Measurements from ENCODE around the gene IL2RG. TPM values are rescaled to one million over a fixed set of nuclear protein-coding genes. Genes with fewer than 3 reads are reported as not detected.

IL2RG gene
- total and polyA plus RNA-seq, 10 of the 15 experiments (the other 5 are each of a cell fraction or from before 2014, with no cell fraction given): 63.9 to 686 (median 183) TPM

DNA sequence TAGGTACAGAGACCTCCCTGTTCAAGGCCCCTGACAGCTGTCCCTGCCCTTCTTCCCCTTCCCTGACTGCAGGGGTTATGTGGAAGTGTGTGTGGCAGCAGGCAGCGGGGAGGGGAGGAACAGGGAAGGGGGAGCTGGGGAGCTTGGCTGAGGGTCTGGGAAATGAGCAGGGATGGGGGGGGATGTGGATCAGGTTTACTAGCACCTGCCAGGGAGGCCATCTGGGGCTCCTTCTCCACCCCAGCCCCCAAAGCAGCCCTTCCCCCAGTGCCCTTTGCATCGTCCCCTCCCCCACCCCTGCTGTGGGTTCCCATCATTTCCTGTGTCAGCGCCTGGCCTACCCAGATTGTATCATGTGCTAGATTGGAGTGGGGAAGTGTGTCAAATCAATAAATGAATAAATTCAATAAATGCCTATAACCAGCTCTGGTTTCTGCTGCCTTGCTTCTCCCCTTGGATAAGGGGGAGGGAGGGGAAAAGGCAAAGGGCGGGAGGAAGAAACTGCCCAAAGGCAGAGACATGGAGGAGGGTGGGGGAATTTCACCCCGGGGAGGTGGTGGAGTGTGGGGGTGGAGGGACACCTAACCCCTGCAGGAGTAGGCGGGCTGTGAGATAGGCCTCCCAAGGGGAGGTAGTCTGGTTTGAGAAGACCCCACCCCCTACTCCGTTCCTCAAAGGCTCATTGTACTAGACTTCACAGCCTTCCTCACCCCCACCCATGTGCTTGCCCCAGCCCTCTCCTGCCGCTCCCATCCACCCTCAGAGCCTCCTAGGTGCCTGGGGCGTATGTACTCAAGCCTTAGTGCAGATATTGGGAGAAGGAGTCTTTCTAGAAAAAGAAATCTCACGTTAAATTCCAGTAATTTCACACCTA, 8.0 kb downstream of the IL2RG start:
- RAD21 ChIA-PET (ENCODE audit: unreplicated experiment): interaction anchor here (0.6 to 3.3 kb wide), 5 partner anchors 8 to 185 kb away, joined by 3 to 28 read pairs (median 7); partner anchors contain the start of genes IL2RG and MED12
- intact Hi-C loops (cut with micrococcal nuclease; ENCODE audit: unreplicated experiment): loop anchor here (1.0 kb wide), 1 partner anchor 26 kb away; no protein-coding TSS in a partner anchor
- Histone ChIP-seq H3K27ac (ENCODE audit: control insufficient read depth, insufficient read depth) (peak overlapping the region; percentile 61), H3K79me2 (ENCODE audit: control insufficient read depth, insufficient read depth, low read length) (peaks cover 6% of the 10 kb centered on the region; the same call in 1 of the 2 replicates), H3K9ac (ENCODE audit: control insufficient read depth, insufficient read depth, low read length) (peak overlapping the region; percentile 38; the same call in 1 of the 2 replicates), H2AFZ (ENCODE audit: control insufficient read depth, low read depth, low read length) (no peak overlapping the region), H3K4me3 (peak overlapping the region; percentile 42), H3K4me1 (ENCODE audit: control insufficient read depth, insufficient read depth, low read length) (peaks cover 3% of the 10 kb centered on the region; the same call in 1 of the 2 replicates), H4K20me1 (ENCODE audit: control insufficient read depth, insufficient read depth) (no peaks in the 10 kb centered on the region), H3K9me3 (replicated peaks; ENCODE audit: control insufficient read depth, insufficient read depth, low read length) (no peaks in the 10 kb centered on the region; the same call in 2 of the 3 replicates), H3K27me3 (replicated peaks in 1 of 2; ENCODE audit: control insufficient read depth in 2 of 2, insufficient read depth in 2 of 2, low read length in 1 of 2) (no peaks in the 10 kb centered on the region), H3K4me2 (ENCODE audit: control insufficient read depth, insufficient read depth) (peak overlapping the region; percentile 64; the same call in 1 of the 2 replicates), H3K36me3 (ENCODE audit: control insufficient read depth in 2 of 2, insufficient read depth in 2 of 2, low read length in 1 of 2) (no peaks in the 10 kb centered on the region)
- FAIRE-seq (peak; percentile 84), DNase-seq (ENCODE audit: low read depth, low spot score) (no peak), ATAC-seq (peak; percentile 76)
- BruUV-seq (replicated peaks): no TSS peak
- whole genome bisulfite sequencing (ENCODE audit: insufficient coverage, insufficient replicate concordance, low lambda C conversion rate, missing lambda C conversion rate): 6% methylated on average over 8 of the region's 10 CpGs
- POLR2A ChIA-PET: interaction anchor here (0.6 to 5.8 kb wide), 5 partner anchors 9 to 151 kb away, joined by 3 to 60 read pairs (median 4); partner anchors contain the start of genes IL2RG, MED12 and ZMYM3
- SMC1A ChIA-PET (ENCODE audit: uncharacterized antibody, unreplicated experiment): interaction anchor here (0.9 to 6.2 kb wide), 4 partner anchors 8 to 79 kb away, joined by 5 to 46 read pairs (median 31); partner anchors contain the start of genes IL2RG and MED12
- CTCF ChIA-PET: interaction anchor here (1.3 to 5.2 kb wide), 4 partner anchors 9 to 105 kb away, joined by 5 to 82 read pairs (median 44); partner anchors contain the start of gene IL2RG
- in situ Hi-C loops (cut with MboI): no loop called here
- TF ChIP-seq MEF2A (IDR thresholded peaks at IDR 0.05; ENCODE audit: insufficient read depth, low read depth, low read length): no peak
- TF ChIP-seq, protein P1, sequence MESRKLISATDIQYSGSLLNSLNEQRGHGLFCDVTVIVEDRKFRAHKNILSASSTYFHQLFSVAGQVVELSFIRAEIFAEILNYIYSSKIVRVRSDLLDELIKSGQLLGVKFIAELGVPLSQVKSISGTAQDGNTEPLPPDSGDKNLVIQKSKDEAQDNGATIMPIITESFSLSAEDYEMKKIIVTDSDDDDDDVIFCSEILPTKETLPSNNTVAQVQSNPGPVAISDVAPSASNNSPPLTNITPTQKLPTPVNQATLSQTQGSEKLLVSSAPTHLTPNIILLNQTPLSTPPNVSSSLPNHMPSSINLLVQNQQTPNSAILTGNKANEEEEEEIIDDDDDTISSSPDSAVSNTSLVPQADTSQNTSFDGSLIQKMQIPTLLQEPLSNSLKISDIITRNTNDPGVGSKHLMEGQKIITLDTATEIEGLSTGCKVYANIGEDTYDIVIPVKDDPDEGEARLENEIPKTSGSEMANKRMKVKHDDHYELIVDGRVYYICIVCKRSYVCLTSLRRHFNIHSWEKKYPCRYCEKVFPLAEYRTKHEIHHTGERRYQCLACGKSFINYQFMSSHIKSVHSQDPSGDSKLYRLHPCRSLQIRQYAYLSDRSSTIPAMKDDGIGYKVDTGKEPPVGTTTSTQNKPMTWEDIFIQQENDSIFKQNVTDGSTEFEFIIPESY (IDR thresholded peaks at IDR 0.05): no peak
- no peak for TF ChIP-seq ZSCAN29 (IDR thresholded peaks at IDR 0.05)
- no peak for TF ChIP-seq STAT1 (conservative IDR thresholded peaks at IDR 0.05)
- peak; percentile 72 for TF ChIP-seq RUNX3 (IDR thresholded peaks at IDR 0.05; ENCODE audit: low read length)
- no peak for TF ChIP-seq STAT3 (IDR thresholded peaks at IDR 0.05; ENCODE audit: low read depth, low read length)
- peak; percentile 62 for TF ChIP-seq ATF7 (IDR thresholded peaks at IDR 0.05; ENCODE audit: low read depth)
- peak; percentile 69 for TF ChIP-seq MEF2B (IDR thresholded peaks at IDR 0.05; ENCODE audit: partially characterized antibody, poor library complexity, severe bottlenecking)
- TF ChIP-seq, protein P2, sequence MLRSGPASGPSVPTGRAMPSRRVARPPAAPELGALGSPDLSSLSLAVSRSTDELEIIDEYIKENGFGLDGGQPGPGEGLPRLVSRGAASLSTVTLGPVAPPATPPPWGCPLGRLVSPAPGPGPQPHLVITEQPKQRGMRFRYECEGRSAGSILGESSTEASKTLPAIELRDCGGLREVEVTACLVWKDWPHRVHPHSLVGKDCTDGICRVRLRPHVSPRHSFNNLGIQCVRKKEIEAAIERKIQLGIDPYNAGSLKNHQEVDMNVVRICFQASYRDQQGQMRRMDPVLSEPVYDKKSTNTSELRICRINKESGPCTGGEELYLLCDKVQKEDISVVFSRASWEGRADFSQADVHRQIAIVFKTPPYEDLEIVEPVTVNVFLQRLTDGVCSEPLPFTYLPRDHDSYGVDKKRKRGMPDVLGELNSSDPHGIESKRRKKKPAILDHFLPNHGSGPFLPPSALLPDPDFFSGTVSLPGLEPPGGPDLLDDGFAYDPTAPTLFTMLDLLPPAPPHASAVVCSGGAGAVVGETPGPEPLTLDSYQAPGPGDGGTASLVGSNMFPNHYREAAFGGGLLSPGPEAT (IDR thresholded peaks at IDR 0.05; ENCODE audit: low read depth): peak; percentile 70
- TF ChIP-seq RAD51 (IDR thresholded peaks at IDR 0.05): no peak
- no peak for TF ChIP-seq ZNF24 (IDR thresholded peaks at IDR 0.05)
- peak; percentile 36; the same call in 1 of the 2 replicates for TF ChIP-seq TCF12 (IDR thresholded peaks at IDR 0.05; ENCODE audit: low read depth, low read length)
- TF ChIP-seq, protein P3, sequence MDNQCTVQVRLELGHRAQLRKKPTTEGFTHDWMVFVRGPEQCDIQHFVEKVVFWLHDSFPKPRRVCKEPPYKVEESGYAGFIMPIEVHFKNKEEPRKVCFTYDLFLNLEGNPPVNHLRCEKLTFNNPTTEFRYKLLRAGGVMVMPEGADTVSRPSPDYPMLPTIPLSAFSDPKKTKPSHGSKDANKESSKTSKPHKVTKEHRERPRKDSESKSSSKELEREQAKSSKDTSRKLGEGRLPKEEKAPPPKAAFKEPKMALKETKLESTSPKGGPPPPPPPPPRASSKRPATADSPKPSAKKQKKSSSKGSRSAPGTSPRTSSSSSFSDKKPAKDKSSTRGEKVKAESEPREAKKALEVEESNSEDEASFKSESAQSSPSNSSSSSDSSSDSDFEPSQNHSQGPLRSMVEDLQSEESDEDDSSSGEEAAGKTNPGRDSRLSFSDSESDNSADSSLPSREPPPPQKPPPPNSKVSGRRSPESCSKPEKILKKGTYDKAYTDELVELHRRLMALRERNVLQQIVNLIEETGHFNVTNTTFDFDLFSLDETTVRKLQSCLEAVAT (IDR thresholded peaks at IDR 0.05): peak; percentile 20; the same call in 1 of the 2 replicates
- TF ChIP-seq BACH1 (IDR thresholded peaks at IDR 0.05; ENCODE audit: borderline replicate concordance): no peak
- no peak for TF ChIP-seq BRCA1 (IDR thresholded peaks at IDR 0.05; ENCODE audit: low read depth, low read length)
- no peak for TF ChIP-seq TCF3 (IDR thresholded peaks at IDR 0.05; ENCODE audit: borderline replicate concordance, insufficient read depth, low read depth, low read length)
- no peak for TF ChIP-seq CHD4 (IDR thresholded peaks at IDR 0.05)
- TF ChIP-seq NBN (IDR thresholded peaks at IDR 0.05): 0 out of 2 replicates have a peak, but pooled peaks have one; percentile 63
- no peak for TF ChIP-seq SMARCA5 (IDR thresholded peaks at IDR 0.05)
- TF ChIP-seq MTA2 (IDR thresholded peaks at IDR 0.05; ENCODE audit: low read depth): peak; percentile 50

Measured in GM12878 (cell line).